ENCODE measurements around the gene IL19.
"Not testable (repeated sequence)": the region's sequence is repeated elsewhere in the genome, so short reads cannot be mapped to it uniquely, and the experiment has no call there.

Gene IL19

DNA sequence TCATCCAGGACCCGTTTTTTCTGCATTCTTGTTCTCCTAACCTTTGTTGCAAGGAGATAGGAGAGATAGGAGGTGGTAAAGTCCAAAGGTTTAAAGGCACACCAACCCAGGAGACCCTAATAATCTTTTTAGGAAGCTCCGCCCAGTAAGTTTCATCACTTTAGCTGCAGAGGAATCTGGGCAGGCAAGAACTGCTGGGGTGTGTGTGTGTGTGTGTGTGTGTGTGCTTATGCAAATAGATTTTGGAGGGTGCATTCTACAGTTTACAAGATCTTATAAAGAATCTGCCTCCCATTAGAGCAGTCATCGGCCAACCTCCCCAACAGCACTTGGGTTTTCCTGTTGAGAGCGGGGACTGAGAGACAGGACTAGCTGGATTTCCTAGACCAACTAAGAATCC lies 5.7 kb downstream of the IL19 start:
- DNase-seq (ENCODE audit: low read depth): no peak

DNA sequence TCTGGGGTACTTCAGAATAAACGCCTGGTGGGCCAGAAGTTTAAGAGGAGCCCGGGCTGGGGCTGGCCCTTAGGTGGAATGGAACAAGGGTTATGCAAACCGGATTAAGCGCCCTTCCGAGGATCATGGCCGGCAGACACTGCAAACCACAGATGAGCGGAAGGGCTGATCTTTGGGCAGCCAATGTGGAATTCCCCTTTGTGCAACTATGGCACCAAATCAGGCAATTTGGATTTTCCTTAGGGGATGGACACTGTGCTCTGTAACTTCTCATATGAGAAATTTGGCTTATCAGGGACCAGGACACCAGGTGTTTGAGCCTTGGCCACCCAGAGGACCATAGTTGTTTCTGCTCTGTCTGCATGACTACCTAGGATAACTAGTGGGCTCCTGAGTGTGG lies 7.5 kb downstream of the IL19 start:
- DNase-seq (ENCODE audit: low read depth): no peak

DNA sequence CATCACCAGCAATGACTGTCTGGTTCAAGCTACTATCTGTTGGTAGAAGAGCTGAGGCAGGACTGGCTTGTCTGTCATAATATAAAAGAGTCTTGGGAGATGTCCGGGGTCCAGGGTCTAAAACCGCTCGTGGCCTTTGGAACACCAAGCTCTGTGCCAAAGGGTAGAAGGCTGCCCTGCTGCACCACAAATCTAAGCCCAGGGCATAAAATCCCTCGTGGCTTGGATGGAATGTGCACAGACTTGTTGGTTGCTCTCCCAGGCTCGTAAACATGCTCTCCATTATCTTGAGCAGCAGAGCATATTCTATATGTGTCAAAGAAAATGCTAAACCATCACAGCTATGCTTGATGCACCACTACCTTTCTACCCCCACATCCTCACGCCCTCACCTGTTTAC lies 8.3 kb downstream of the IL19 start:
- not testable (repeated sequence) for DNase-seq (ENCODE audit: low read depth)

DNA sequence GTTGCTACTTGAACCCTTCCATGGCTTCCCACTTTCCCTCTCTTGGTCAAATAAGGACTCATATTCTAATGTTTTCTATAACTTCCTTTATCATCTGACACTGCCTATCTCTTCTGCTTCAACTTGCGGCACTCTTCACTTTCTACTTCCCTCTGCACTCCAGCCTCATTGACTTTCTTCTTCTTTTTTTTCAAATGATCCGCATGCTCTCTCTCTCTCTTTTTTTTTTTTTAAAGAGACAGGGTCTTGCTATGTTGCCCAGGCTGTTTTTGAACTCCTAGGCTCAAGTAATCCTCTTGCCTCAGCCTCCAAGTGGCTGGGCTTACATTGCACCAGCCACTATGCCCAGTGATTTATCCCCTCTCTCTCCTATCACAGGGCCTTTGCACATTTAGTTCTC lies 9.1 kb downstream of the IL19 start:
- DNase-seq (ENCODE audit: low read depth): no peak

DNA sequence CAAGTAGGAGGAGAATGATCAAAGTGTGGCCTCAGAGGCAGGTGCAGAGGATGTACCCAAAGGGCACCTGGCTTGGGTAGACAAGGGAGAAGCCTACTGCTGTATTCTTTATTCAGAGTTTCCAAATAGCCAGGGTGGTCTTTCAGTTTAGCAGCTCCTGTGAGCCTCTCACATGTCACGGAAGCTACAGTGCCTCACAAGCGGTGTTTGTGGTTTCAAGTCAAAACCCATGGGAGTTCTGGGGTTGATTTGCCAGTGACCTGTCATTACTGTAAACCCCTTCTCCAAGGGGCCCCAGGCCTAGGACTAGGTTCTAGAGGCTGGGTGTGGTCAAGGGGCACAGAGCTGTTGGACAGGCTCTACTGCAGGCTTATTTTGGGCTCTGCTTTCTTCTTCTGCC lies 11.9 kb downstream of the IL19 start:
- no peak for DNase-seq (ENCODE audit: low read depth)

DNA sequence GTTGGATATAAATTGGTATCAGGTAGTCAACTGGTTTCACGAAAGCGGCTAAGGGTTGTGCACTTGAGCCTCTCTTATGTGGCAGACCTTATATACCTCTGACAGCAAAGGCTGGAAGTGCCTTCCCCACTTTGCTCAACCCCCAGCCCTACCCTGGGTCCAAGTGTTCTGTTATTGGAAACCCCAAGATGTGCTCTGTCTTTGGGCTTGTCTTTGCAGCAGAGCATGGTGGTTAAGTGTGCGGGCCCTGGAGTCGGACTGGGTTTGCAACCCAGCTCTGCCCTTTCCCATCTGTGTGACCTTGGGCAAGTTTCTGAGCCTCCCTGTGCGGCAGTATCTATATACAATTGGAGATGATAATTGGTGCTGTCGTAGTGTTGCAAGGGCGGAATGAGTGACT lies 12.9 kb downstream of the IL19 start:
- DNase-seq (ENCODE audit: low read depth): no peak

DNA sequence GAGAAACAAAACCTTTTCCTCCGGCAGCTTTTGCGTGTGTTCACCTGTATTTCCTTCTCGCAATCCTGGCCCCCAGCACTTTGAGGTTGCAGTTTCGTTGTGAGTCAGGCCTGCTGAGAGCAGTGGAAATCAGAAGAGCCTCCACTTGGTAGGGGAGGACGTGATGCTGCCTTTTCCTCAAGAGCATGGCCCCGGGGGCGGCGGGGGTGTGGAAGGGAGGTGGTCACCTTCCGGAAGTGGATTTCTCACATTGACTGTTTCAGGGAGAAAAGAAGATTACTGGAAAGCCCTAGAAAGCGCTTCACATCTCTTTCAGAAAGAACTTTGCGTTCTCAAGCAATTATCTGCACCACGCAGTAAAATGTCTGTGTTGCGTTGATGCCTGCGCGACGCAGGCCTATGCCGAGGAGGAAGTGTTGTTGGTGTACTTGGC lies 13.9 kb downstream of the IL19 start:
- no peak for DNase-seq (ENCODE audit: low read depth)

DNA sequence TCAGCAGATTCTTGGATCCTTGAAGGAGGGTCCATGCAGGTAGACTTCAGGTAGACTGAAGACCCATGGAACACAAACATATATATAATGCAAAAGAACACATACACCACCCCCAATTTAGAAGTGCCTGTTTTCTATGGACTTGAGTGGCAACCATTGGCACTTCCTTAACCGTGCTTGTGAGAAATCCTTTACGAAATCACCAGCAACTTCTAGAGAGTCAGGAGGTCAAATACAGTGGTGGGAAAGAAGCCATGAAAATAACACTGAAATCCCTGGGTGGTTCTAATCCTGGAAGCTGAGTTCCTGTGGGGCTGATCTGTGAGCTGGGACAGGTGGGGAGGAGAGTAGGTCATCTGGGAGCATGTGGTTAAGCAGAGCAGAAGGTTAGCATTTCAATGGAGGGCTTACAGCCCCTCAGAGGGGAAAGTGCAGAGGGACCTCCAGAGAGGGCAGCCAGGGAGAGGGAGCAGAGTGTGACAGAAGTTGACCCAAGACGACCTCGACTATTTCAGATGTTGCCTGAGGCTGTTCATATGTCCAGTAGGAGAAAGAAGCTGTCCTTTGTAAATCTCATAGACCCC lies 14.7 kb downstream of the IL19 start:
- no peak for DNase-seq (ENCODE audit: low read depth)

DNA sequence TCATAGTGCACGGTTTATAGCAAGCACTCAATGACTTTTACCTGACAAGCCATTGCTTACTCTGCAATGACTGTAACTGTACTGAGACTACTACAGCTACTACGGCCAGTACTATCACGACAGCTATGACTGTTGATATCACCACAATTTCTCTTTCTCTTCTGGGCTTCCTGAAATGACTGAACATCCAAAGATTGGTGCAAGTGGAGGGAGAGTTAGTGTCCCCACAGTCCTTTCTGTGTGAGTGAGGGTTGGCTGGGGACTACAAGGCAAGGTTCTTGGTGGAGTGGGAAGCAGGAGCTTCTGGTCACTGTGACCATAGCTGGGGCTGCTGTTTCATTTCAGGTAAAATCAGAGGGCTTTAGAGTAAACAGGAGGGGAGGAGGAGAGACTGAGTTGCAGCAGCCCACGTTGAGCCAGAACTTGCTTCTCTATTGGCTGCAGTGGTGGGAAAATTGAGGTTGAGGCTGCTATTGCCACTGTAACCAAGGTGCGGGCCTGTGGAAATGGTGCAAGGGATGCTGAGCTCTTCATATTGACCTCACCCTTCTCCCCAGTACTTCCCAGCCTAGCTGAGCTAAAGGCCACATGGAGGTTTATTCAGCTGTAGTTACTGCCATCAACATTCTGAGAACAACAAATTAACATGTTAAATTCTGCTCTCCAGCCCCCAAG lies 15.8 kb downstream of the IL19 start:
- no peak for DNase-seq (ENCODE audit: low read depth)

DNA sequence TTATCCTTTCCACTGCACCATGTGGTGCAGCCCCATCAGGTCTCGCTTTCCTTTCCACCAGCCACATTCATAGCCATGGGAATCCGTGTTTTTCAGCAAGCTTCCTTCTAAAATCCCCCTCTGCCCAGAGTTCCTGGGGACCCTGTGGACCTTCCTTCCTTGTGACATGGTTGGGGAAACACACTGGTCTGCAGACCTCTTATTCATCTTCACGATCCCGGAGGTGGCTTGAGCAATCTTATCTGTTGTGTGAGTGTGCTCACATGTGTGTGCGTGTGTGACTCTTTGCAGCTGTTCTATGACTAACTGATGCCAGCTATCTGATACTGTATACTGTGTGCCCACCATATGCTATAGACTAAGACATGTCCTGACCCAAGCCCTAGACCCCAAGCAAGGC lies 17.3 kb downstream of the IL19 start:
- DNase-seq (ENCODE audit: low read depth): no peak

DNA sequence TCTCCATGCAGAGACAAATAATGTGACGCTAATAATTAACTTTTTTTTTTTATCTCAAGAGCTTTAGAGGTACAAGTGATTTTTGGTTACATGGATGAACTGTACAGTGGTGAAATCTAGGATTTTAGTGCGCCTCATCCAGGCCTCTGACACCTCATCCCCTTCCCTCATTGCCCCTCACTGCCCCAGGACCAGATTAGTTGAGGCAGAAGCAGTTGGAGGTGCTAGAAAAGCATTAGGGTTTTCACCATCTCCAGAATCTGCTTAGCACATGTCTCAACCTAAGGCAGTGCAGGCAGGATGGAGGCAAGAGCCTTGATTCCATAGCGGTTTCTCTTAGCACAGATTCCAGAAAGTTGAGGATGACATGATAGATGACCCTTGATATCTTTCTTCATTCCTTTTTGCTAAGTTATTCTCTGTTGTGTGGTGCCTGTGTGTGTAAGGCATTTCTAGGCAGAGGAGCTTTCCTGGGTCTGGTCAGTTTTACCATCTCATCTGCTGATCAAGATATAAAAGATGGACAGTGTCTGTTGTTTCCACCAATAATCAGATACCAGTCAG lies 18.0 kb downstream of the IL19 start:
- no peak for DNase-seq (ENCODE audit: low read depth)

DNA sequence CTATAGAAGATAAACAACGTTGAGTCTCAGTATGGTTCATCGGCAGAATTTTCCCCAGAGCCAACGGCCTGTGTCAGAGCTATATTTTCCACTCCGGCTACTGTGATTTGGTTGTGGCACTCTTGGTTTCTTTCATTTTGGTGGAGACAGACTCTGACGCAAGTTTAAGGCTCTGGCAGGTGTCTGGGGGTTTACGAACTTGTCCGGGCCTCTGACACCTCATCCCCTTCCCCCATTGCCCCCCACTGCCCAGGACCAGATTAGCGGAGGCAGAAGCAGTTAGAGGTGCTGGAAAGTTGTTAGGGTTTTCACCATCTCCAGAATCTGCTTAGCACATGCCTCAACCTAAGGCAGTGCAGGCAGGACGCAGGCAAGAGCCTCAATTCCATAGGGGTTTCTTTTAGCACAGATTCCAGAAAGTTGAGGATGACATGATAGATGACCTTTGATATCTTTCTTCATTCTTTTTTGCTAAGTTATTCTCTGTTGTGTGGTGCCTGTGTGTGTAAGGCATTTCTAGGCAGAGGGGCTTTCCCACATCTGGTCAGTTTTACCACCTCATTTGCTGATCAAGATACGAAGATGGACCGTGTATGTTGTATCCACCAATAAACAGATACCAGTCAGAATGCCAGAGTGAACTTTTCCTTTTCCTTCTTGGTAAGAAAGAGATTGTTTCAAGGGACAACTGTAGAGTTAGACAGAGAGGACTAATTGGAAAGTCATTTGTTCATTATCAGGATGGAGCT lies 20.1 kb downstream of the IL19 start:
- no peak for DNase-seq (ENCODE audit: low read depth)

DNA sequence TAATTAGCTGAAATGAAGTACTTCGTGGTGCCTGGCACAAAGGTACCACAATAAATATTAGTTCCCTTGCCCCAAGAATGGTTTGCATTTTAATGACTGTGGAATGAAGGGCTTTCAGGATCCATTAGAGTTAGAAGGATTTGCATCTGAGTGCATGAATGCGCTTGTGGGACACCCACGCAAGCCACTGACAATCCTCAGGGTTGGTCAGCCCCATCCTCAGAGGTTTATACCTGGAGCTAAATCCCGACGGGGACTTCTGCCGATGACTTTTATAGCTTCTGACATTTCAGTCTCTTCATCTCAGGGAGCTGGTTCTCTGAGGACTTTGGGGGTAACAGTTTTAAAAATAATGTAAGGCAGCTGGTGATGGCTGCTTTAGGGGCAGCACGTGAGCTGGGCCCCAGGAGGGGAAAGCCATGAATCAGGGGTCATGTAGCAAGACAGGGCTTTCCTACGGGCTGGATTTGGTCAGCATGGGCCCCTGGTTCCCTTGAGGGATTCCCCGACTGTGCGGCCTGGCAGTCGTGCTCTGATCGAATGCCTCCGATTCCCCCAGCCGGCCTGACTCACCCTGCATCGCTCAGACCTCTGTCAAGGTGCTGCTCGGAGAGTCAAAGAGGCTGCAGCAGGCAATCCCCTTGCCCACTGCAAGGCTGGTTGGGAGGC lies 22.5 kb downstream of the IL19 start:
- no peak for DNase-seq (ENCODE audit: low read depth)

DNA sequence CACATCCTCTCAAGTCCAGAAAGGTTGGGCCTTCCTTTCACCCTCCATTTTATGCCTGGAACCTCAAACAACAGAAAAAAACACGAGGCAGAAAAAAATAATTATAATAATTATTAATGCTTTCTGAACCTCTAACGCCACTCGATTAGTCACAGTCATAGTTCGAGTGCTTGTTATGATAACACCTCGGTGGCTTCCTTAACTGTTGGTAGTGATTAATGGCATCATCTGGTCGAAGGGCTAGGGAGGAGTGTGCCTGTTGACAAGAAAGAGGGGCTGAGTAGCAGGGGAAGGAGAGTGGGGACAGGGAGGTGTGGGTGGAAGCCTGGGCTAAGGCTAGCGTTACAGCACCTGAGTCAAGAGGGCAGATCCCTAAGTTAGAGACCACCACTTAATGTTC lies 23.0 kb downstream of the IL19 start:
- DNase-seq (ENCODE audit: low read depth): no peak

DNA sequence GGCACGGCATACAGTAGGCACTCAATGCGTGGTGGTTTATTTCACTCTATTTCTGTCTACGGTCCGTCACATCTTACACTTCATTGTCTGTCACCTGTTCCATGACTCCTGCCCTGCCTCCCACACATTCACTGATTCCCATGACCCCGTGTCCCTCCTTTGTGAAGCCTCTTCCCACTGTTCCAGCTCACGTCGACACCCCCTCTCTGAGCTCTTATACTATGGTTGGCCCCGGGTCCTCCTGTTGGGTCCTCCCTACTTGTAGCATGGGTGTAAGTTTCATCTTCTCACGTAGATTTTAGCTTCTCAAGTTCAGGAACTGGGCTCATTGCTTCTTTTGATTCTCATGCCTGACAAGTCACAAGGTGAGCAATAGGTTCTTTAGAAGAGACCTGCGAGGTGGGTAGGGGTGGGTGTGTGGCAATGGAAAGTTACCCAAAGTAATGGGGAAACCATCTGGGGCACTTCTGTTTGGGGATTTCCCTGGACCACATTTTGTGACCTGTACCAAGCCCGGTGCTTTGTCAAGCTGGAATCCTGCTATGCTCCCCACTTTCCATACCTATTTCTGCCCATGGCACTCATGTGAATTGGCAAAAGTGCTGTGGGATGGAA lies 23.8 kb downstream of the IL19 start:
- no peak for DNase-seq (ENCODE audit: low read depth)

DNA sequence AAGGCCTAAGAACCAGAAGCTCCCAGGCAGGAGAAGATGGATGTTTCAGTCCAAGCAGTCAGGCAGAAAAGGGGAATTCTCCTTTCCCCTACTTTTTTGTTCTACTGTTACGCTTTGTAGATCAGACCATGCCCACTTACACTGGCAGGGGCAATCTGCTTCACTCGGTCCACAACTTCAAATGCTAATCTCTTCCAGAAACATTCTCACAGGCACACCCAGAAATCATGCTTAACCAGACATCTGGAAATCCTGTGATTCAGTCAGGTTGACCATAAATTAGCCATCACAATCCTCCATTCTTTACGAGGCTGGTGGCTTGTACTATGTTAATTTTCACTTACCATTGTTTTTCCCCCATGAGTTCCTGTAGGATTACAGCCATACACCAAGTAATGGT lies 25.5 kb downstream of the IL19 start:
- no peak for DNase-seq (ENCODE audit: low read depth)

DNA sequence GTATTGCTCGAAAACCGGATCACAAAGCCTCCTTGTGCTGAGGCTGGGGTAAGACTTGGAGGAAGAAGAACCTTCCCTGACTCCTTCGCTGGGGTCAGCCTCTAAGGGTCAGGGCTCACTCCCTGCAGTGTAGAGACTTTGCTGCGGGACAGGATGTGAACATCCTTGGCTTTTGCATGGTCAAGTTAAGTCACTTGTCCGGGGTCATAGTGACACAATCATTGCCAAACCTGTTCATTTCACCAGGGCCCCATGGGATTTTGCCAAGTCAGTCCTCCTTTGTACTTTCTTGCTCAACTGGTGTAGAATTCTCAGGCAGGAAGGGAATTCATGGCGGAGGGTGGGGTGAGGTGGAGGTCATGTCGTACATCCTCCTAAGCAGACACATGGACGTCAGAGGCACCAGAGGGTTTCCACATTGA lies 26.4 kb downstream of the IL19 start:
- DNase-seq (ENCODE audit: low read depth): no peak

DNA sequence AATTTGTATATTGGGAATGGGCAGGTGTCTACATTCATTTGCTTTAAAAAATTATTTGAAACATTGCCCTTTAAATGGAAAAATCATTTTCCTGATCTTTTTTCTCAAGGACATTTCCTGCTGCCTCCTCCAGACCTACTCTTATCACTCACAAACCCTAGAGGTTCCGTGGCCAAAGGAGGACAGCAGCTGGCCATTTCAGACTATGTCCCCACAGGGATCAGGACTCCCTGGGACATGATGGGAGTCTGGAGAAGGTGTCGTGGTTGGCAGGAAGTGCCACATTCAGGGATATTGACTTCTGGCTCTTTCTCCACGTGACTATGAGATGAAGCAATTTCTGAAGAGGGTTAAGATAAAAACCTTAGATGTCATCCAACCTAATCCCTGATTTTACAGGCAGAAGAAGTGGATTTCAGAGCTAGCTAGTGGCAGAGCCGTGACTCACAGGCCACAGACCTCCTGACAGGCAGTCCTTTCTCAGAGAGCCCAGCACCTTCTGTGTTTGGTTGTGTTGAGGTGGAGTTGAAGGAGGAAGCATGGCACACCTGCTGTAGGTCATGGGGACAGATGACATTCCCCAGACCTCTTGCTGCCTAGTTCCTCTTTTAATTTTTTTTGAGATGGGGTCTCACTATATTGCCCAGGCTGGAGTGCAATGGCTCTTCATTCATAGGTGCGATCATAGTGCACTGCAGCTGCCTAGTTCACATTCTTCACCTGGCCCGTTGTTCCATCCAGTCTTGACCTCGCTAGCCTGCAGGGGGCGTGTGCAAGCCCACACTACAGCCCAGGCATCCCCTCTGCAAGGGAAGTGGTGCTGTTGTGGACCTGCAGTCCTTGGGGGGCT lies 27.2 kb downstream of the IL19 start:
- DNase-seq (ENCODE audit: low read depth): no peak

DNA sequence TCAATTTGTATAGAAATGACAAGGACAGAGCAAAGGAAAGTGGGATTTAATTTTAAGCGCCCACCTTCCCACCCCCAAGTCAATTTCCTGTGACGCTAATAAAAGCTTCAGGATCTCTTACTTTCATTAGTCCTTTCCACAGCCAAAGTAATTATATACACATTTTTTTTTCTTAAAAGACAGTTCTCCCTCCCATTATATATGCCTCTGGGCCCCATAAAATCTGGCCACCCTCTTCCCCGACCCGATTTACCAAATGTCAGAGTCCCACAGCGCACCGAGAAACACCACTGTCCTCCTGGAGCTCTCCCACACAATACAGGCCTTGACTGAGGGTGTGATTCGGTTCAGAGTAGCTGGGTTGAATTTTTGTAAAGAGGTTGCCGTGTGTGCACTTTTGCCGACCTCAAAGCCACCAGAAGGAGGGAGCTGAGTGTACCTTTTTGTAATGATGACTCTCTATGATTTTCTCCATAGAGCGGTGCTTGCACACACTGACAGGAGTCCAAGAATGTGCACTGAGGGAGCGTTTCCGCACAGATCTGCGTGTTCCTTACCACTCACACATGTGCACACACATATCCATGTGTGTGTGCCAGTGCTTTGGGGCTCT lies 27.9 kb downstream of the IL19 start:
- no peak for DNase-seq (ENCODE audit: low read depth)

DNA sequence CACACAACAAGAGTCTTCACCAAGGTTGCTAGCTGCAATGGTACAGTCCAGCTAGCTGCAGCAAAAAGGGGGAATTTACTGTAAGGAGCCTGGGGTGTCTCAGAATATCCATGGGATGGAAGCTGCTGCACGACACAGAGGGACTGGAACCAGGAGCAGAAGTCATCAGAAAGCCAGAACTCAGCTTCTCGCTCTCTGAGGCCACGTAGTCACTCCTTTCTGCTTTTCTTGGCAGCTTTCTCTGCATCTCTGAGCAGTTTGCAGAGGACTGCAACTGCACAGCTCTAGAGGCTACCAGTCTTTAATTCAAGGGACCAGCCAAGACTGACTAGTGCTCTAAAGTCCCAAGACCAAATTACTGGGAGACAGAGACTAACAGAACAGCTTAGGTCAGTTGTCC lies 28.7 kb downstream of the IL19 start:
- DNase-seq (ENCODE audit: low read depth): no peak

DNA sequence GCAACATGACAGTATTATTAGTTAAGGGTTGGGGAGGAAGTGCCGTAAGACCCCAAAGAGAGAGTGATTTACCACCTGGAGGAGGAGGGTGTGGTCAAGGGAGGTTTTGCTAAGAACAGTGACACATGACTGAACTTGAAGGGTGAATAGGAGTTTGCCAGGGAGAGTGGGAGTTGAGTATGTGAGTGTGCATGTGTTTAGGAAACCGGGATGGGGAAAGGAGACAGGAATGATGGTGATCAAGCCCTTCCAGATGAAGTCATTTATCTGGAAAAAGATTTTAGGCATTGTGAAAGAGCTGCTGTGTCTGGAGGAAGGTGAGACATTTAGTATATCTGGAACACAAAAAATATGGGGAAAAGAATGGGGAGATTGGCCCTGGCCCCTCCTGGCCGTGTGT lies 29.8 kb downstream of the IL19 start:
- no peak for DNase-seq (ENCODE audit: low read depth)

All from non-pigmented ciliary epithelial cell (primary cell).